AG09309 (cell line): ENCODE results near the gene NRXN2.

Experiments used
- DNase-seq: peaks from one replicate; pipeline ENCODE4 v3.0.0-alpha.2; 2010; ENCODE audit warnings: low read depth
- H3K4me3 ChIP-seq: 2 replicates; pipeline ENCODE4 v1.5.1; 2011; ENCODE audit warnings: mild to moderate bottlenecking, low read depth, low read length, moderate library complexity; ENCODE audit not compliant: control insufficient read depth
- TF ChIP-seq, protein P1 (sequence below): IDR thresholded peaks from 2 replicates; pipeline ENCODE4 v1.5.1; 2011; ENCODE audit warnings: mild to moderate bottlenecking, low read depth, low read length, inconsistent platforms; ENCODE audit not compliant: insufficient read depth, control insufficient read depth; ENCODE audit errors: missing control alignments

NRXN2 gene

DNA sequence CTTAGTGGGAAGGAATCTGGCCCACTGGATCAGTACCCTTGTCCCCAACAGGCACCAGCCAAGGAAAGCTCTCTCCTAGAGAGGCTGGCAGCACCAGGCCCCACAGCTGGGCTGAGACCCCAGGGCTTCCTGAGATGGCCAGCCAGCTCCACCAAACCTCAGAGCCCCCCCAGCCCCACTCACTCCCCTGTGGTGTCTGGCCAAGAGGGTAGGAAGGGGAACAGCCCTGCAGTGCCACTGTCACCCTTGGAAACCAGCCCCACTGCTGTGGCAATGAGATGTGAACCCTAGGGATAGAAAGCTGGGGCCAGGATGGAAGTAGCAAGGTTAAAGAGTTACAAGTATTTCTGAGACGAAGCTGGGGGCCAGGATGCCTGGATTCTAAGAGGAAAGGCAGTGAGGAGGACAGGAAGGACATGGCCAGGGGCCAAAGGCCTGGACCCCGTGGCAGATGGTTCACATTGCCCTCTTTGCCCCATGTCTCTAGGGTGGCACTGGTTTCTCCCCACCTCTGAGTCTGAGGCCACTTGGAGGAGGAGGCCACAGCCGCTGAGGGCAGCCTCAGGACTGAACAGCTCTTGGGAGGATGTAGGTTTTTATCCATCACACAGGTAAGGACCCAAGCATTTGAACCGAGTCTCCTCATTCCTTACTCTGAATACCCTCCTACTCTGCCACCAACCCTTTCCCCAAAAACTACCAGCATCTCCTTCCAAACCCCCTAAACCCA, 28.8 kb downstream of the NRXN2 start:
- TF ChIP-seq, protein P1, sequence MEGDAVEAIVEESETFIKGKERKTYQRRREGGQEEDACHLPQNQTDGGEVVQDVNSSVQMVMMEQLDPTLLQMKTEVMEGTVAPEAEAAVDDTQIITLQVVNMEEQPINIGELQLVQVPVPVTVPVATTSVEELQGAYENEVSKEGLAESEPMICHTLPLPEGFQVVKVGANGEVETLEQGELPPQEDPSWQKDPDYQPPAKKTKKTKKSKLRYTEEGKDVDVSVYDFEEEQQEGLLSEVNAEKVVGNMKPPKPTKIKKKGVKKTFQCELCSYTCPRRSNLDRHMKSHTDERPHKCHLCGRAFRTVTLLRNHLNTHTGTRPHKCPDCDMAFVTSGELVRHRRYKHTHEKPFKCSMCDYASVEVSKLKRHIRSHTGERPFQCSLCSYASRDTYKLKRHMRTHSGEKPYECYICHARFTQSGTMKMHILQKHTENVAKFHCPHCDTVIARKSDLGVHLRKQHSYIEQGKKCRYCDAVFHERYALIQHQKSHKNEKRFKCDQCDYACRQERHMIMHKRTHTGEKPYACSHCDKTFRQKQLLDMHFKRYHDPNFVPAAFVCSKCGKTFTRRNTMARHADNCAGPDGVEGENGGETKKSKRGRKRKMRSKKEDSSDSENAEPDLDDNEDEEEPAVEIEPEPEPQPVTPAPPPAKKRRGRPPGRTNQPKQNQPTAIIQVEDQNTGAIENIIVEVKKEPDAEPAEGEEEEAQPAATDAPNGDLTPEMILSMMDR: no peak
- no peak for DNase-seq
- no peak overlapping the region for H3K4me3 ChIP-seq

DNA sequence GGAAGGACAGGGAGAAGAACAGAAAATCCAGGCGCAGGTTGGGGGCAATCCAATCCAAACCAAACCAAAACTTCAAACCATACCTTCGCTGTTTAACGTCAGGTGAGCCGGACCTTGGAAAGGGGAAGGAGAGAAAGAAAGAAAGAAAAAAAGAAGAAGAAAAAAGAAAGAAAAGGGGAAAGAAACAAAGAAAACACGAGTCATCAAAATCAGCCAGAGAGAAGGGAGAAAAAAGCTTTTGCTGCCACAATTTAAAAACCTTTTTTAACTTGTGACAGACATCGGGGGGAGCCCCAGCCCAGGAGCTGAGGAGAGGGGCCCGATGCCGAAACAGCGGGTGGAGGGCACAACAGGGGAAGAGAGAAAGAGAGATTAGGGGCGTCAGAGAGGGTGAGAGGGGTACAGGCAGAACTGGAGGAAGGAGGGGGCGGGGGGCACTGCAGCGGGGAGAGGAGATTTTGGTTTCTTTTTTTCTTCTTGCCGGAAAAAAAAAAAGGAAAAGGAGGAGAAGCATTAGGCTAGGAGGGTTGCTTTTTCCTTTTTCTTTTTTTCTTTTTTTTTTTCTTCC, 30.1 kb downstream of the NRXN2 start:
- DNase-seq: no peak
- no peak overlapping the region for H3K4me3 ChIP-seq
- TF ChIP-seq, protein P1: no peak

DNA sequence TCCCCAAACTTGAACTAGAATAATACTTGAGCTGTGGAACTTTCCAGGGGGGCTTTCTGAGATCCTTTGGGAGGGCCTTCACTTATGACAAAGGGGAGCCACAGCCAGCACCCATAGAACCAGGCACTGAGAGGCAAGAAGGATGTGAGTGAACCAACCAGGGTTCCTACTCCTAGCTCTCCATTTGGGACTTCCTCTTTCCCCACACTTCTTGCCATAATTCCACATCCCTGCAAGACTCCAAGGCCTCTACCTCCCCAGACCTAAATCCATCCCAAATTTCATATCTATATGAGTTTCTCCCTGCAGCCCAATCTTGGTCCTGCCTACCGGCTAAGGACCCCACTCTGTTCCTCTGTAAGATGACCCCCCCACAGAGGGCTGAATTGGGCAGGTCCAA, 31.5 kb downstream of the NRXN2 start:
- TF ChIP-seq, protein P1: no peak
- no peak for DNase-seq
- H3K4me3 ChIP-seq: no peak overlapping the region

DNA sequence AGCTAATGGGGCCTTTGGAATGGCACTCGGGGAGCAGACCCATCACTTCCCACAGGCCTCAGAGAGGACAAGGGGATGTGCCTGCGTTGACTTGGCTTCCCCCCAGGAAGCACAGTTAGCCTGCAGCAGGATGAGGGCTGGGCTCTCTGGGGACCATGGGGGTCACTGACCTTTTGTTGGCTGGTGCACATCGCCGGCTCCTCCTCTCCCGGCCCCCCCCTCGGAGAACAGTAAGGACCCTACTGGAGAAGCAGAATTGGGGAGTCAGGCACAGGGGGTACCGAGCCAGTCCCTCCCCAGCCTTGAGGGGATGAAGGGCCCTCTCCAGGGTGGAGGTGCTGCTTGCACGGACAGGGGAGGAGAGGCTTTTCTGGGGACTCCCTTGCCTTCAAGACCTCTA, 32.8 kb downstream of the NRXN2 start:
- no peak for DNase-seq
- TF ChIP-seq, protein P1: no peak
- H3K4me3 ChIP-seq: no peak overlapping the region

DNA sequence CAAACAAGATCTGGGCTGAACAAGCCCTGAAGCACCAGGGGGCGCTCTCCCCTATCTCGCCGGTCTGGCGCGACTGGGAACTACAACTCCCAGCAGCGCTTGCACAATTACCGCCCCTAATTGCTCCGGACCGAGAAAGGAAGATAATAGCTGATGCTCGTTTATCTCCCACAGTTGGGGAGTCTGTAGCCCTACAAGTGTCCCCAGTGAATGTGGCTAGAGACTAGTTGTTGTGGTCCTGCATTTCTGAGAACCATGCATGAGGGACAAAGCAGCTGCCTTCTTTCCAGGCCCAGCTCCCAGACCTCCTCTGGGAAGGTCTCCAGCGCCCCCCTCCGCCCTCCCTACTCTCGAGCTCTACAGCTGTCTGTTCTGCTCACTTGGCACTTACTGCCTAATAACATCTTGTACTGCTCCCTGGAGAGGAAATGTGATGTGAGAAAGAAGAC, 34.4 kb downstream of the NRXN2 start:
- DNase-seq: no peak
- TF ChIP-seq, protein P1: peak; percentile 94
- peak overlapping the region; percentile 38 for H3K4me3 ChIP-seq

DNA sequence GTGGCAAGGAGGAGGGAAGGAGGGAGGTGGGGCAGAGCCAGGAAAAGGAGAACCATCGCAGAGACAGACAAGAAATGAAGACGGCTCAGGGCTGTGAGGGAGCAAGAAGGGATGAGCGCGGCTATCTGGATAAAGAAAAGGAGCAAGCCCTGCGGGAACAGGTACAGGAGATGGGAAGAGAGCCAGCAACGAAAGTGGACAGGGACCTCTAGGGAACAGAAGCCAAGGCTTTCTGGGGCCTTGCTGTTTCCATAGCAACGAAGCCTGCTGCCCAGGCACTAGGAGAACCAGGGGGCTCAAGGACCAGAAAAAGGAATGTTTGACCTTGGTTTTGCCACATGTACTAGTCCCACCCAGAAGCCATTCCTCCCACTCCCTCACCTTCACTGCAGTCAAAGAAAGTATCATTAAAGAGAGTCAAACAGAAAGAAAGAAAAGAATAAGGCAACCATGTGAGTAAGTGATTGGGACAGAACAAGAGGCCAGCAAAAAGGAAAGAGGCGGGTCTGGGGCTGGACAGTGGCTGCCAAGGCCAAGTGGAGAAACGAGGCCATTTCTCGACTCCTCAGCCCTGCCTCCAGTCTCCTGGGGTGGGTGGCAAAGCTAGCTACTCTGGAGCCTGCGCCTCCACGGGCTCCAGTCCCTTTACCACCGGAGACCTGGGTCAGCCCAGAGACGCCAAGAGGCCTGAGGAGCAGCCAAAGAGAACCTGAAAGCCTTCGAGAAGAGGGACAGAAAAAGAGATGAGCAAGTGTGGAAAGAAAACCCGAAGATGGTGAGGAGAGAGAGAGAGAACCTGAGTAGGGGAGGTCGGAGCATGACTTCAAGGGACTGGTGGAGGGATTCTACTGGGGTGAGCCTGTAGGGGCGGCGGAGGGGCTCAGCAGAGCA, 35.1 kb downstream of the NRXN2 start:
- no peak overlapping the region for H3K4me3 ChIP-seq
- DNase-seq: no peak
- TF ChIP-seq, protein P1: no peak
